GM12872 (cell line): ENCODE results near the gene RPRD1B.

Experiments used
- TF ChIP-seq, protein P1 (sequence below): IDR thresholded peaks from 3 replicates; pipeline ENCODE4 v1.5.1; 2011; ENCODE audit warnings: low read depth, mild to moderate bottlenecking, low read length, moderate library complexity; ENCODE audit not compliant: insufficient read depth

Gene RPRD1B

DNA sequence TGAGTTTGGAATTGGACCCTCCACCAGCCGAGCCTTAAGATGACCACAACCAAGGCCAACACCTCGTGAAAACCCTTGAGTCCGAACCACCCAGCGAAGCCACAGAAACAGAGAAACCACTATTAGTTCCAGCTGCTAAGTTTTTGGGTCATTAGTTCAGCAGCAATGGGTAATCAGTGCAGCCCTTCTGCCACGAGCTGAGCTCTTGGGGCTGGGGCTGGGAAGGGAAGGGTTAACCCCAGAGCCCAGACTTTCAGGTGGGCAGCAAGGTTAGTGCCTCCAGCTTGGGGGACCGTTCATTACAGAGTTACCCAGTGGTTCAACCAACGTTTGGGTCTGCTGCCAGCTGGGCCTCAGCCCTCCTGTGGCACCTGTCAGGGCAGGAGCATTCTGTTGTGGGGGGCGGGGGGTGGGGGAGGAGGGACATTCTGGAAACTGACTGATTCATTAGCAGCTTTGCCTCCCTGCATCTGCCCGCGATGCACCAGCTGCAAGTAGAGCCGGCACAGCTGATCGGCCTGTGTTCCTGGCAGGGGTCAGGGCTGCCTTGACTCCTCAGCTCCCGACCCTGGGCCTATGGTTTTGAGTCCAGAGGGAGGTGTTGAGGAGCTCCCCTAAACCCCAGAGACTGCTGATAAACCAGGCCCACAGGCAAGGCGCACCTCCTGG, 78.8 kb downstream of the RPRD1B start:
- TF ChIP-seq, protein P1, sequence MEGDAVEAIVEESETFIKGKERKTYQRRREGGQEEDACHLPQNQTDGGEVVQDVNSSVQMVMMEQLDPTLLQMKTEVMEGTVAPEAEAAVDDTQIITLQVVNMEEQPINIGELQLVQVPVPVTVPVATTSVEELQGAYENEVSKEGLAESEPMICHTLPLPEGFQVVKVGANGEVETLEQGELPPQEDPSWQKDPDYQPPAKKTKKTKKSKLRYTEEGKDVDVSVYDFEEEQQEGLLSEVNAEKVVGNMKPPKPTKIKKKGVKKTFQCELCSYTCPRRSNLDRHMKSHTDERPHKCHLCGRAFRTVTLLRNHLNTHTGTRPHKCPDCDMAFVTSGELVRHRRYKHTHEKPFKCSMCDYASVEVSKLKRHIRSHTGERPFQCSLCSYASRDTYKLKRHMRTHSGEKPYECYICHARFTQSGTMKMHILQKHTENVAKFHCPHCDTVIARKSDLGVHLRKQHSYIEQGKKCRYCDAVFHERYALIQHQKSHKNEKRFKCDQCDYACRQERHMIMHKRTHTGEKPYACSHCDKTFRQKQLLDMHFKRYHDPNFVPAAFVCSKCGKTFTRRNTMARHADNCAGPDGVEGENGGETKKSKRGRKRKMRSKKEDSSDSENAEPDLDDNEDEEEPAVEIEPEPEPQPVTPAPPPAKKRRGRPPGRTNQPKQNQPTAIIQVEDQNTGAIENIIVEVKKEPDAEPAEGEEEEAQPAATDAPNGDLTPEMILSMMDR: no peak

DNA sequence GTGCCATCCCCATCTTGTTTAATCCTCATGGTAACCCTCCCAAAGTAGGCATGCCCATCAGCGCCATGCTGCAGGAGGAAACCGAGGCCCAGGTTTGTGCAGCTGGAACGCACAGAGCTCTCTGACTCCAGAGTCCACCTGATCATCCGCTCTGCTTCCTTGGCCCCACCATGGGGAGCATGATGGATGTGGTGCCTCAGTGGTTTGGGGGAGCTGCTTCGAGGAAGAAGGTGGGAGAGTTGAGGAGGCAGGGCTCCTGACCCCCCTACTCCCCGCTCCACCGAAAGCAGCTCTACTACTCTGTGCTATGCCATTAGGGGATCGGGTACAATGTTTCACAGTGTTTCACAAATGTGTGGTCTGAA, 79.4 kb downstream of the RPRD1B start:
- TF ChIP-seq, protein P1: no peak

DNA sequence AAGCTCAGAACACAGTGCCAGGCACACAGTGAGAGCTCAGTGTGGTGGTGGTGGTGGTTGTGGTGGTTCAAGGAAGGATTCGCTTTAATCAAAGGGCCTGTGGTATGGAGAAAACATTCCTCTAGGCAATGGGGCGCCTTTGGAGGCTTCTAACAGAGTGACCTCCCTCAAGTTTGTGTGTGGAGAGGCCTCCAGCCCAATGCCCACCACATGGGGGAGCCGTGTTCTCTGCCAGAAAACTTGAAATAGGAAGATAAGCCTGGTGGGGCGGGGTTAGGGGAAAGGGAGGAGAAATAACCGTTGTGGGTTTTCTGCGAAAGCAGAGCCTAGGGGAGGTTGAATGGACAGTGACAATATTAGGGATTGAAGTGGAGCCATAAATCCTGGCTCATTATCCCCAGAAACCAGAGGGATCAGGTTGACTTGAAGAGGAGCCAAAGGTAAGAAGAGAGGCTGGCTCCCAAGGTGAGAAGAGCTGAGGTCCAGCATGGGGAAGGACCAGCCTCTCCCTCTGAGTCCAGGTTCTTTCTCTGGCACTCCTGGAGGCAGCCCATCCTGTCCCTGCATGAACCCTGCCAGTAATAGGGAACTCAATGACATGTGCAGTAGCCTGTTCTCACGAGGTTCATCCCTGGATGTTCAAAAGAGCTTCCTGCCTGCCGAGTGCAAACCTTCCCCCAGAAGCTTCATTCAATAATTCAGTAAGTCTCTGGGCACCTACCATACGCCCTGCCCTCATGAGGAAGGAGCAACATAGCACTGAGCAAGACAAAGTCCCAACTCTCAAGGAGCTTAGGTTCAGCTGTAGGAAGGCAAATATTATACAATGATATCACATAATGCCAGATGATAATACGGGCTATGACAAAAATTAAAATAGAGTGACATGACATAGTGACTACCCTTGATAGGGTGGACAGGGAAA, 80.1 kb downstream of the RPRD1B start:
- TF ChIP-seq, protein P1: peak; percentile 46; the same call in 1 of the 3 replicates

DNA sequence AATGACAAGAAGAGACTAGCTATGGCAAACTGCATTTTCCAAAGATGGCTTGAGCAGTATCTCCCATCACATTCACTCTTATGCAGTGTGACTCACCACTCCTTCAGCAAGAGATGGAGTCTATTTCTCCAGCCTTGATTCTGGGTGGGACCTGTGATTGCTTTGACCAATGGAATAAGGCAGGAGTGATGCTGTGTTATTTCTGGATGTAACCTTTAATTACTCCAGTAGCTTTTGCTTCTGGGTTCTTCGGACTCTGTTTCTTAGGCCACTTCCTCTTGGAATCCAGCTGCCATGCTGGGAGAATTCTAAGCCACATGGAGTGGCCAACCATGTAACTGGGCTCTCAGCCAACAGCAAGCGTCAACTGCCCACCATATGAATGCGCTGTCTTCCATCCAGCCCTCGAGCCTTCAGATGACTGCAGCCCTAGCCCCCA, 80.8 kb downstream of the RPRD1B start:
- TF ChIP-seq, protein P1: no peak

DNA sequence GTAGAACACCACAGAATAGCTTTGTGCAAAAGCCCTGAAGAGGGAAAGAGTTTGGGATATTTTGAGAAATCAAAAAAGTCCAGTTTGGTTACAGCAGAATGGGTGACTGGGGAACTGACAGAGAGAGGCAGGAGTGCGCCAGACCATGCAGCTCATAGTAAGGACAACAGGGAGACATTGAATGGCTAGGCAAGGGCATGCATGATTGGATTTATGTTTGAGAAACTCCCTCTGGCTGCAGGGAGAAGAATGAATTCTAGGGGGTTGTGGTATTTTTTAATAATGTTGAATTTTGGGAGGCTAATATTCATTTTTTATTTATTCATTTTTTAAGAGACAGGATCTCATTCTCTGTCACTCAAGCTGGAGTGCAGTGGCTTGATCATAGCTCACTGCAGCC, 81.7 kb downstream of the RPRD1B start:
- TF ChIP-seq, protein P1: no peak

DNA sequence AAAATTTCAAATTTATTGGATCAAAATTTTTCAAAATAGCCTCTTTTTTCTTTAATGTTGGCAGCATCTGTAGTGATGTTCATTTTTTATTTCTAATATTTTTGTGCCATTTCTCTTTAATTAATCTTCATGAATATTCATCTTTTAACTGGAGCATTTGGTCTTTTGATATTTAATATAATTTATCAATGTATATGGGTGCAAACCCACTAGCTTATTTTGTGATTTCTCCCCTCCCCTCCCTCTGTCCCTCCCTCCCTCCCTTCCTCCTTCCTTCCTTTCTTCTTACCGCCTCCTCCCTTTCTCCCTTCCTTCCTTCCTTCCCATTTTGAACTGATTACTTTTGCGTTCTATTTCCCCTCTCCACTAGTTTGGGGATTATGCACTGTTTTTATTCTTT, 82.3 kb downstream of the RPRD1B start:
- TF ChIP-seq, protein P1: no peak

DNA sequence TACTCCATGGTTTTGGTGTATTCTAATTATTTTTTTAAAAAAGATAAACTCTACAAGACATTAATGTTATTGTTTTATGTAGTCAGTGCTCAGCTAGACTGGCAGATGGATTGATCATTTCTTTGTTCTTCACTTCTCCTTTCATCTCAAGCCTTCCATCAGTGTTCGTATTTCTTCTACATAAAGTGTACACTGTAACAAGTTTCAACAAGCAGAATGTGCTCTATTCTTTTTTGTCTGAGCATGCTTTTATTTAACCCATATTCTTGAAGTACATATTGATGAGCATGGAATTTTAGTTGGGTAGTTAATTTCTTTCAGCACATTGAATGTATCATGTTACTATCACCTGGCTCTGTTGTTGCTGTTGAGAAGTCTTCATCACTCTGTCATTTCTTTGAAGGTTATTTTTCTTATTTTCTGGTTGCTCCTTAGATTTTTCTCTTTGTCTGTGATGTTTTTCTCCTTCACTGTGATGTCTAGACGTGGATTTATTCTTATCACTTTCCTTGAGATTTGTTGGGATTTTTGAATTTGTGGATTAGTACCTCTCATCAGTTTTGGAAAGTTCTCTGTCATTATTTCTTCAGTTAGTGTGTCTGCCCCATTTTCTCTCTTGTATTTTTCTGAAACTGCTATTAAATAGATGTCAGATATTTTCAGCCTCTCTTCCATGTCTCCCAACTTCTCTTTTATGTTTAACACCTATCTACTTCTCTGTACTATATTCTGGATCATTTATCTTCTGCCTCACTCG, 83.0 kb downstream of the RPRD1B start:
- TF ChIP-seq, protein P1: no peak
